Liver (tissue), 9 donors: Measurements from ENCODE around the gene IPMK. TPM values are rescaled to one million over a fixed set of nuclear protein-coding genes. Genes with fewer than 3 reads are reported as not detected.
"Not testable (repeated sequence)": the region's sequence is repeated elsewhere in the genome, so short reads cannot be mapped to it uniquely, and the experiment has no call there.

Experiments used
- DNase-seq: peaks from one replicate; pipeline ENCODE4 v3.0.0-alpha.2; 2017; ENCODE audit warnings: low spot score
- H3K27ac ChIP-seq, 2 donors: one replicate each; pipeline ENCODE4 v1.7.0; 2013; ENCODE audit warnings: inconsistent platforms in 2 of 2, low read length in 2 of 2, control low read depth in 1 of 2, low read depth in 1 of 2, mild to moderate bottlenecking in 1 of 2
- H3K27me3 ChIP-seq, 4 donors: one replicate each; pipeline versions ENCODE4 v1.6.1 to v1.7.0; 2013; ENCODE audit warnings: low read length in 3 of 4, inconsistent platforms in 1 of 4, mild to moderate bottlenecking in 1 of 4, moderate library complexity in 1 of 4; ENCODE audit not compliant: control insufficient read depth in 4 of 4, insufficient read depth in 4 of 4
- H3K36me3 ChIP-seq, 4 donors: one replicate each; pipeline versions ENCODE4 v1.6.1 to v1.7.0; 2013; ENCODE audit warnings: low read length in 3 of 4, mild to moderate bottlenecking in 3 of 4, low read depth in 1 of 4, moderate library complexity in 1 of 4; ENCODE audit not compliant: control insufficient read depth in 4 of 4, insufficient read depth in 3 of 4
- H3K4me1 ChIP-seq, 4 donors: one replicate each; pipeline versions ENCODE4 v1.6.1 to v1.7.0; 2013; ENCODE audit warnings: low read length in 3 of 4, mild to moderate bottlenecking in 3 of 4, moderate library complexity in 1 of 4; ENCODE audit not compliant: control insufficient read depth in 4 of 4, insufficient read depth in 4 of 4
- H3K4me3 ChIP-seq, 3 donors: one replicate each; pipeline versions ENCODE4 v1.6.1 to v1.7.0; 2013; ENCODE audit warnings: low read length in 3 of 3, control low read depth in 1 of 3, low read depth in 1 of 3, mild to moderate bottlenecking in 1 of 3
- H3K9ac ChIP-seq, 2 donors: one replicate each; pipeline ENCODE4 v1.7.0; 2013; ENCODE audit warnings: low read length in 2 of 2, mild to moderate bottlenecking in 2 of 2, moderate library complexity in 2 of 2, control low read depth in 1 of 2, low read depth in 1 of 2
- H3K9me3 ChIP-seq, 4 donors: one replicate each; pipeline versions ENCODE4 v1.6.1 to v1.7.0; 2013; ENCODE audit warnings: low read length in 3 of 4; ENCODE audit not compliant: control insufficient read depth in 4 of 4
- FOXA1 ChIP-seq: IDR thresholded peaks from 2 replicates; pipeline ENCODE4 v1.6.1; 2016; ENCODE audit warnings: antibody characterized with exemption
- FOXA2 ChIP-seq: IDR thresholded peaks from 2 replicates; pipeline ENCODE4 v1.6.1; 2016; ENCODE audit warnings: antibody characterized with exemption
- GABPA ChIP-seq, 2 donors: IDR thresholded peaks in 1 of 2; conservative IDR thresholded peaks in 1 of 2; 2 replicates each; pipeline ENCODE4 v1.6.1; 2016; ENCODE audit warnings: antibody characterized with exemption in 2 of 2, mild to moderate bottlenecking in 1 of 2, moderate library complexity in 1 of 2
- HNF4A ChIP-seq, 2 donors: conservative IDR thresholded peaks; 2 replicates each; pipeline ENCODE4 v1.6.1; 2016; ENCODE audit warnings: antibody characterized with exemption in 2 of 2, mild to moderate bottlenecking in 2 of 2
- HNF4G ChIP-seq: IDR thresholded peaks from 2 replicates; pipeline ENCODE4 v1.6.1; 2016; ENCODE audit warnings: antibody characterized with exemption
- JUND ChIP-seq, 2 donors: IDR thresholded peaks; 2 replicates each; pipeline ENCODE4 v1.6.1; 2016; ENCODE audit warnings: antibody characterized with exemption in 2 of 2
- NR2F2 ChIP-seq: IDR thresholded peaks from 2 replicates; pipeline ENCODE4 v1.6.1; 2016; ENCODE audit warnings: antibody characterized with exemption
- RAD21 ChIP-seq, 2 donors: IDR thresholded peaks; 2 replicates each; pipeline ENCODE4 v1.6.1; 2016; ENCODE audit warnings: antibody characterized with exemption in 2 of 2, mild to moderate bottlenecking in 2 of 2
- RXRA ChIP-seq, 2 donors: IDR thresholded peaks; 2 replicates each; pipeline ENCODE4 v1.6.1; 2017 to 2018; ENCODE audit warnings: antibody characterized with exemption in 2 of 2, mild to moderate bottlenecking in 1 of 2
- SP1 ChIP-seq: IDR thresholded peaks from 2 replicates; pipeline ENCODE4 v1.6.1; 2018; ENCODE audit warnings: antibody characterized with exemption, mild to moderate bottlenecking
- TAF1 ChIP-seq: conservative IDR thresholded peaks from 2 replicates; pipeline ENCODE4 v1.6.1; 2016; ENCODE audit warnings: antibody characterized with exemption, mild to moderate bottlenecking
- WGBS: extraction: QIAGEN DNeasy Blood & Tissue Kit; methylation state at CpG from one replicate; pipeline ENCODE4 v1.1.7; 2013; 5-methylcytosine and 5-hydroxymethylcytosine counted together
- polyA plus RNA-seq, 2 donors: library from polyadenylated mRNA; stranded (reverse) in 1 of 2; unstranded in 1 of 2; fragments of 200-250 nt in 1 of 2; fragments of >200 nt in 1 of 2; fragmentation: Nextera tagmentation in 1 of 2; extraction: Ambion mirVana in 1 of 2; gene quantifications; one replicate each; pipeline versions ENCODE4 v1.2.1 to v1.2.3, GENCODE V29; 2013 to 2015
- total RNA-seq, 2 donors: library from RNA; depleted of rRNA; stranded (reverse); fragments of >200 nt; gene quantifications; one replicate each; pipeline ENCODE4 v1.2.3, GENCODE V29; 2014
- TF ChIP-seq, protein P1 (sequence below): IDR thresholded peaks from 2 replicates; pipeline ENCODE4 v1.6.1; 2016; ENCODE audit warnings: antibody characterized with exemption
- TF ChIP-seq, protein P2 (sequence below): IDR thresholded peaks from 2 replicates; pipeline ENCODE4 v1.6.1; 2016; ENCODE audit warnings: antibody characterized with exemption
- TF ChIP-seq, protein P3 (sequence below): IDR thresholded peaks from 2 replicates; pipeline ENCODE4 v1.6.1; 2016; ENCODE audit warnings: antibody characterized with exemption
- TF ChIP-seq, protein P4 (sequence below): IDR thresholded peaks from 2 replicates; pipeline ENCODE4 v1.6.1; 2016; ENCODE audit warnings: antibody characterized with exemption, mild to moderate bottlenecking
- donor health status: healthy.
- donor health status: healthy.
- donor health status: healthy.
- donor health status: healthy.
- donor health status: healthy.

The IPMK gene
- total and polyA plus RNA-seq, 4 donors = 1.4 to 5.2 (median 3.3) TPM

DNA sequence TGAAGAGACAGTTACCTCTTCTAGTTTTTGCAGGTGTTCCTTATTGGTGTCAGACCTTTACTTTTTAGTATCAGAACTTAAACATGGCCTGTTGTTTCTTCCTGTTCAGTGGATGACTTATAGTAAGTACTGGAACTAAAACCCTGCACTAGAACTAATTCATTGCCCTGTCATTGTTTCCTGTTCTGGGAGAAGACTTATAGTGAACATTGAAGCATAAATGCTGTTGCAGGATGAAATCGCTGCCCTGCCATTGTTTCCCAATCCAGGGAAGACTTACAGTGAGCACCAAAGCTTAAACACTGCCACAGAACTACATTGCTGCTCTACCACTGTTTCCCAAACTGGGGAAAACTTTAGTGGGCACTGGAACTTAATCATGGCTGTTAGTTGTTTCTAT, 13.1 kb downstream of the IPMK start:
- Histone ChIP-seq H3K4me1 (peaks cover 0 to 3% (median 0%) of the 10 kb centered on the region in 4 donors), H3K36me3 (no peaks in the 10 kb centered on the region), H3K27me3 (no peaks in the 10 kb centered on the region), H3K4me3 (no peak overlapping the region), H3K27ac (no peak overlapping the region), H3K9me3 (no peaks in the 10 kb centered on the region), H3K9ac (no peak overlapping the region)
- TF ChIP-seq JUND (IDR thresholded peaks at IDR 0.05) (no peak), SP1 (no peak), GABPA (IDR thresholded peaks at IDR 0.05 in 1 of 2, conservative IDR thresholded peaks at IDR 0.05 in 1 of 2) (no peak), FOXA1 (no peak), HNF4G (no peak), HNF4A (conservative IDR thresholded peaks at IDR 0.05) (no peak), NR2F2 (no peak), RXRA (IDR thresholded peaks at IDR 0.05) (no peak), FOXA2 (no peak)
- TF ChIP-seq, protein P1, sequence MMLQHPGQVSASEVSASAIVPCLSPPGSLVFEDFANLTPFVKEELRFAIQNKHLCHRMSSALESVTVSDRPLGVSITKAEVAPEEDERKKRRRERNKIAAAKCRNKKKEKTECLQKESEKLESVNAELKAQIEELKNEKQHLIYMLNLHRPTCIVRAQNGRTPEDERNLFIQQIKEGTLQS = no peak
- TF ChIP-seq, protein P2, sequence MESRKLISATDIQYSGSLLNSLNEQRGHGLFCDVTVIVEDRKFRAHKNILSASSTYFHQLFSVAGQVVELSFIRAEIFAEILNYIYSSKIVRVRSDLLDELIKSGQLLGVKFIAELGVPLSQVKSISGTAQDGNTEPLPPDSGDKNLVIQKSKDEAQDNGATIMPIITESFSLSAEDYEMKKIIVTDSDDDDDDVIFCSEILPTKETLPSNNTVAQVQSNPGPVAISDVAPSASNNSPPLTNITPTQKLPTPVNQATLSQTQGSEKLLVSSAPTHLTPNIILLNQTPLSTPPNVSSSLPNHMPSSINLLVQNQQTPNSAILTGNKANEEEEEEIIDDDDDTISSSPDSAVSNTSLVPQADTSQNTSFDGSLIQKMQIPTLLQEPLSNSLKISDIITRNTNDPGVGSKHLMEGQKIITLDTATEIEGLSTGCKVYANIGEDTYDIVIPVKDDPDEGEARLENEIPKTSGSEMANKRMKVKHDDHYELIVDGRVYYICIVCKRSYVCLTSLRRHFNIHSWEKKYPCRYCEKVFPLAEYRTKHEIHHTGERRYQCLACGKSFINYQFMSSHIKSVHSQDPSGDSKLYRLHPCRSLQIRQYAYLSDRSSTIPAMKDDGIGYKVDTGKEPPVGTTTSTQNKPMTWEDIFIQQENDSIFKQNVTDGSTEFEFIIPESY = no peak
- TF ChIP-seq, protein P3, sequence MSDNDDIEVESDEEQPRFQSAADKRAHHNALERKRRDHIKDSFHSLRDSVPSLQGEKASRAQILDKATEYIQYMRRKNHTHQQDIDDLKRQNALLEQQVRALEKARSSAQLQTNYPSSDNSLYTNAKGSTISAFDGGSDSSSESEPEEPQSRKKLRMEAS = no peak
- no peak for DNase-seq
- 51% methylated on average over 1 of the region's 1 CpG for WGBS

DNA sequence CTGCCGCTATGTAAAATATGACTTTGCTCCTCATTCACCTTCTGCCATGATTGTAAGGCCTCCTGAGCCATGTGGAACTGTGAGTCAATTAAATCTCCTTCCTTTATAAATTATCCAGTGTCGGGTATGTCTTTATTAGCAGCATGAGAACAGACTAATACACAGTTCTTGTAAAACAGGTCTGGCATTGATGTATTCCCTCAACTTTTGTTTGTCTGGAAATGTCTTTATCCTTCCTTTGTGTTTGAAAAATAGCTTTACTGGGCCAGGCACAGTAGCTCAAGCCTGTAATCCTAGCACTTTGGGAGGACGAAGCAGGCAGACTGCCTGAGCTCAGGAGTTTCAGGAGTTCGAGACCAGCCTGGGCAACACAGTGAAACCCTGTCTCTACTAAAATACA, 14.5 kb downstream of the IPMK start:
- no peaks in the 10 kb centered on the region for H3K27me3 ChIP-seq
- H3K9ac ChIP-seq = no peak overlapping the region
- H3K4me1 ChIP-seq = peaks cover 0 to 3% (median 0%) of the 10 kb centered on the region in 4 donors
- H3K36me3 ChIP-seq = no peaks in the 10 kb centered on the region
- WGBS = 88% methylated on average over 4 of the region's 4 CpGs
- TF ChIP-seq HNF4A (conservative IDR thresholded peaks at IDR 0.05) (no peak), RAD21 (IDR thresholded peaks at IDR 0.05) (no peak), TAF1 (no peak), NR2F2 (no peak), GABPA (IDR thresholded peaks at IDR 0.05 in 1 of 2, conservative IDR thresholded peaks at IDR 0.05 in 1 of 2) (no peak), SP1 (no peak), RXRA (IDR thresholded peaks at IDR 0.05) (no peak), JUND (IDR thresholded peaks at IDR 0.05) (no peak)
- TF ChIP-seq, protein P1 = no peak
- TF ChIP-seq, protein P4, sequence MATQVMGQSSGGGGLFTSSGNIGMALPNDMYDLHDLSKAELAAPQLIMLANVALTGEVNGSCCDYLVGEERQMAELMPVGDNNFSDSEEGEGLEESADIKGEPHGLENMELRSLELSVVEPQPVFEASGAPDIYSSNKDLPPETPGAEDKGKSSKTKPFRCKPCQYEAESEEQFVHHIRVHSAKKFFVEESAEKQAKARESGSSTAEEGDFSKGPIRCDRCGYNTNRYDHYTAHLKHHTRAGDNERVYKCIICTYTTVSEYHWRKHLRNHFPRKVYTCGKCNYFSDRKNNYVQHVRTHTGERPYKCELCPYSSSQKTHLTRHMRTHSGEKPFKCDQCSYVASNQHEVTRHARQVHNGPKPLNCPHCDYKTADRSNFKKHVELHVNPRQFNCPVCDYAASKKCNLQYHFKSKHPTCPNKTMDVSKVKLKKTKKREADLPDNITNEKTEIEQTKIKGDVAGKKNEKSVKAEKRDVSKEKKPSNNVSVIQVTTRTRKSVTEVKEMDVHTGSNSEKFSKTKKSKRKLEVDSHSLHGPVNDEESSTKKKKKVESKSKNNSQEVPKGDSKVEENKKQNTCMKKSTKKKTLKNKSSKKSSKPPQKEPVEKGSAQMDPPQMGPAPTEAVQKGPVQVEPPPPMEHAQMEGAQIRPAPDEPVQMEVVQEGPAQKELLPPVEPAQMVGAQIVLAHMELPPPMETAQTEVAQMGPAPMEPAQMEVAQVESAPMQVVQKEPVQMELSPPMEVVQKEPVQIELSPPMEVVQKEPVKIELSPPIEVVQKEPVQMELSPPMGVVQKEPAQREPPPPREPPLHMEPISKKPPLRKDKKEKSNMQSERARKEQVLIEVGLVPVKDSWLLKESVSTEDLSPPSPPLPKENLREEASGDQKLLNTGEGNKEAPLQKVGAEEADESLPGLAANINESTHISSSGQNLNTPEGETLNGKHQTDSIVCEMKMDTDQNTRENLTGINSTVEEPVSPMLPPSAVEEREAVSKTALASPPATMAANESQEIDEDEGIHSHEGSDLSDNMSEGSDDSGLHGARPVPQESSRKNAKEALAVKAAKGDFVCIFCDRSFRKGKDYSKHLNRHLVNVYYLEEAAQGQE = no peak
- TF ChIP-seq, protein P2 = no peak
- H3K9me3 ChIP-seq = no peaks in the 10 kb centered on the region
- no peak overlapping the region for H3K4me3 ChIP-seq
- no peak overlapping the region for H3K27ac ChIP-seq
- DNase-seq = no peak

DNA sequence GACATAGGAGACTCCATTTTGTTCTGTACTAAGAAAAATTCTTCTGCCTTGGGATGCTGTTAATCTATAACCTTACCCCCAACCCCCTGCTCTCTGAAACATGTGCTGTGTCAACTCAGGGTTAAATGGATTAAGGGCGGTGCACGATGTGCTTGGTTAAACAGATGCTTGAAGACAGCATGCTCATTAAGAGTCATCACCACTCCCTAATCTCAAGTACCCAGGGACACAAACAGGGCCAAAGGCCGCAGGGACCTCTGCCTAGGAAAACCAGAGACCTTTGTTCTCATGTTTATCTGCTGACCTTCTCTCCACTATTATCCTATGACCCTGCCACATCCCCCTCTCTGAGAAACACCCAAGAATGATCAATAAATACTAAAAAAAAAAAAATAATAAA, 23.0 kb downstream of the IPMK start:
- H3K36me3 ChIP-seq, DNase-seq, H3K27ac ChIP-seq, H3K4me1 ChIP-seq, H3K4me3 ChIP-seq, H3K9ac ChIP-seq, H3K9me3 ChIP-seq, H3K27me3 ChIP-seq: not testable (repeated sequence)
- WGBS = 56% methylated on average over 3 of the region's 3 CpGs

DNA sequence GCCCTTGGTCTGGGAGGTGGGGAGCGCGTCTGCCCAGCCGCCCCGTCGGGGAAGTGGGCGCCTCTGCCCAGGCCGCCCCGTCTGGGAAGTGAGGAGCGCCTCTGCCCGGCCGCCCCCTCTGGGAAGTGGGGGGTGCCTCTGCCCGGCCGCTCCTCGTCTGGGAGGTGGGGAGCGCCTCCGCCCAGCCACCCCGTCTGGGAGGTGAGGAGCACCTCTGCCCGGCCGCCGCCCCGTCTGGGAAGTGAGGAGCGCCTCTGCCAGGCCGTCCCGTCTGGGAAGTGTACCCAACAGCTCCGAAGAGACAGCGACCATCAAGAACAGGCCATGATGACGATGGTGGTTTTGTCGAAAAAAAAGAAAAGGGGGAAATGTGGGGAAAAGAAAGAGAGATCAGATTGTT, 23.5 kb downstream of the IPMK start:
- H3K4me1 ChIP-seq, H3K27ac ChIP-seq, DNase-seq, H3K27me3 ChIP-seq, H3K9me3 ChIP-seq, H3K9ac ChIP-seq, H3K36me3 ChIP-seq, H3K4me3 ChIP-seq: not testable (repeated sequence)
- WGBS = 95% methylated on average over 26 of the region's 28 CpGs
